Stomach (tissue), 9 donors: ENCODE results near the gene IPPK. TPM values are rescaled to one million over a fixed set of nuclear protein-coding genes. Genes with fewer than 3 reads are reported as not detected.

Experiments
- DNase-seq, 2 donors: peaks; one replicate each; pipeline versions ENCODE4 v3.0.0 to v3.0.0-alpha.2; 2013 to 2019
- H3K27ac ChIP-seq, 5 donors: fragments of 200-600 bp in 4 of 5; sonication (generic) in 4 of 5; one replicate each; pipeline ENCODE4 v1.5.1; 2013 to 2019; ENCODE audit warnings: mild to moderate bottlenecking in 1 of 5, moderate library complexity in 1 of 5
- H3K27me3 ChIP-seq, 3 donors: fragments of 200-600 bp; sonication (generic); one replicate each; pipeline ENCODE4 v1.5.1; 2017 to 2019; ENCODE audit warnings: mixed run types in 1 of 3
- H3K36me3 ChIP-seq, 4 donors: fragments of 200-600 bp; sonication (generic); 1 replicate in 3 of 4; 2 replicates in 1 of 4; pipeline ENCODE4 v1.5.1; 2016 to 2019
- H3K4me1 ChIP-seq, 4 donors: fragments of 200-600 bp; sonication (generic); one replicate each; pipeline ENCODE4 v1.5.1; 2016 to 2019
- H3K4me3 ChIP-seq, 4 donors: fragments of 200-600 bp; sonication (generic) in 3 of 4; one replicate each; pipeline ENCODE4 v1.5.1; 2016 to 2019; ENCODE audit warnings: mild to moderate bottlenecking in 1 of 4
- H3K9me3 ChIP-seq, 4 donors: fragments of 200-600 bp; sonication (generic); one replicate each; pipeline ENCODE4 v1.5.1; 2016 to 2019
- EP300 ChIP-seq: sonication (generic); formaldehyde crosslinking; IDR thresholded peaks from one replicate; pipeline ENCODE4 v1.6.1; 2017; ENCODE audit warnings: antibody characterized with exemption
- POLR2A ChIP-seq, 4 donors: fragments of 450-650 bp; IDR thresholded peaks; one replicate each; pipeline ENCODE4 v1.6.1; 2016; ENCODE audit warnings: antibody characterized with exemption in 4 of 4, control low read depth in 2 of 4, mild to moderate bottlenecking in 1 of 4, moderate library complexity in 1 of 4
- POLR2AphosphoS5 ChIP-seq, 3 donors: sonication (generic); formaldehyde crosslinking; IDR thresholded peaks; one replicate each; pipeline ENCODE4 v1.6.1; 2016; ENCODE audit warnings: antibody characterized with exemption in 3 of 3
- WGBS, 5 donors: extraction: QIAGEN DNeasy Blood & Tissue Kit in 3 of 5; methylation state at CpG; one replicate each; pipeline versions ENCODE4 v1.1.5 to v1.1.7; 2013 to 2018; 5-methylcytosine and 5-hydroxymethylcytosine counted together
- intact Hi-C: fragments of 100-400 bp; cut with DNase I; formaldehyde crosslinking; loops from one replicate; pipeline ENCODE4 v1.15.1; 2023; ENCODE audit warnings: low total_unique reads
- polyA plus RNA-seq, 3 donors: library from polyadenylated mRNA; stranded (reverse); fragments of 200-250 nt; gene quantifications; one replicate each; pipeline ENCODE4 v1.2.3, GENCODE V29; 2013
- total RNA-seq, 5 donors: library from RNA; depleted of rRNA; stranded (reverse); fragments of >200 nt; gene quantifications; one replicate each; pipeline versions ENCODE4 v1.1.0 to v1.2.3, GENCODE V29; 2014 to 2016
- TF ChIP-seq, protein P1 (sequence below), 7 experiments: fragments of 450-650 bp in 4 of 7; fragments of 200-600 bp in 3 of 7; sonication (generic) in 3 of 7; IDR thresholded peaks; one replicate each; pipeline ENCODE4 v1.5.1; 2016 to 2019; ENCODE audit warnings: antibody characterized with exemption in 7 of 7, control low read depth in 2 of 7, mild to moderate bottlenecking in 1 of 7
- donor health status: healthy with polysubstance abuse.
- donor health status: Bipolar disorder and iron deficiency.
- donor health status: healthy.

Gene IPPK
- total and polyA plus RNA-seq, 8 donors = 1.4 to 17.1 (median 10.9) TPM

GRCh38 chr9:92661743-92662142 is 8.2 kb downstream of the IPPK start:
- TF ChIP-seq POLR2A (IDR thresholded peaks at IDR 0.05) = no peak
- no peak for TF ChIP-seq POLR2AphosphoS5 (IDR thresholded peaks at IDR 0.05)
- TF ChIP-seq EP300 = no peak
- TF ChIP-seq, protein P1, sequence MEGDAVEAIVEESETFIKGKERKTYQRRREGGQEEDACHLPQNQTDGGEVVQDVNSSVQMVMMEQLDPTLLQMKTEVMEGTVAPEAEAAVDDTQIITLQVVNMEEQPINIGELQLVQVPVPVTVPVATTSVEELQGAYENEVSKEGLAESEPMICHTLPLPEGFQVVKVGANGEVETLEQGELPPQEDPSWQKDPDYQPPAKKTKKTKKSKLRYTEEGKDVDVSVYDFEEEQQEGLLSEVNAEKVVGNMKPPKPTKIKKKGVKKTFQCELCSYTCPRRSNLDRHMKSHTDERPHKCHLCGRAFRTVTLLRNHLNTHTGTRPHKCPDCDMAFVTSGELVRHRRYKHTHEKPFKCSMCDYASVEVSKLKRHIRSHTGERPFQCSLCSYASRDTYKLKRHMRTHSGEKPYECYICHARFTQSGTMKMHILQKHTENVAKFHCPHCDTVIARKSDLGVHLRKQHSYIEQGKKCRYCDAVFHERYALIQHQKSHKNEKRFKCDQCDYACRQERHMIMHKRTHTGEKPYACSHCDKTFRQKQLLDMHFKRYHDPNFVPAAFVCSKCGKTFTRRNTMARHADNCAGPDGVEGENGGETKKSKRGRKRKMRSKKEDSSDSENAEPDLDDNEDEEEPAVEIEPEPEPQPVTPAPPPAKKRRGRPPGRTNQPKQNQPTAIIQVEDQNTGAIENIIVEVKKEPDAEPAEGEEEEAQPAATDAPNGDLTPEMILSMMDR (IDR thresholded peaks at IDR 0.05) = no peak
- WGBS, 5 donors = 93 to 95% (median 94%) methylated on average over 4 of the region's 4 CpGs
- Histone ChIP-seq H3K9me3 (no peaks in the 10 kb centered on the region), H3K27ac (no peak overlapping the region), H3K27me3 (no peaks in the 10 kb centered on the region), H3K4me3 (no peak overlapping the region), H3K36me3 (peaks cover 4 to 46% (median 33%) of the 10 kb centered on the region in 4 donors), H3K4me1 (peaks cover 0 to 22% (median 11%) of the 10 kb centered on the region in 4 donors)
- DNase-seq = no peak
- intact Hi-C loops = no loop called here

- 75 to 89% (median 84%) methylated on average over 5 of the region's 5 CpGs for WGBS, 5 donors
- Histone ChIP-seq H3K9me3 (no peaks in the 10 kb centered on the region), H3K4me1 (peaks cover 0 to 16% (median 8%) of the 10 kb centered on the region in 4 donors), H3K27ac (no peak overlapping the region), H3K4me3 (no peak overlapping the region), H3K36me3 (peaks cover 4 to 47% (median 34%) of the 10 kb centered on the region in 4 donors), H3K27me3 (no peaks in the 10 kb centered on the region)
- intact Hi-C loops = no loop called here
- TF ChIP-seq EP300 (no peak), POLR2AphosphoS5 (IDR thresholded peaks at IDR 0.05) (no peak), POLR2A (IDR thresholded peaks at IDR 0.05) (no peak)
- TF ChIP-seq, protein P1 (IDR thresholded peaks at IDR 0.05) = no peak
- no peak for DNase-seq
Measured at GRCh38 chr9:92661127-92661526, 8.8 kb downstream of the IPPK start.

- 80 to 92% (median 85%) methylated on average over 4 of the region's 4 CpGs for whole genome bisulfite sequencing, 5 donors
- no peak for DNase-seq
- no peaks in the 10 kb centered on the region for H3K27me3 ChIP-seq
- intact Hi-C loops = no loop called here
- peaks cover 0 to 11% (median 5%) of the 10 kb centered on the region in 4 donors for H3K4me1 ChIP-seq
- no peak for TF ChIP-seq EP300
- TF ChIP-seq, protein P1 (IDR thresholded peaks at IDR 0.05) = no peak
- no peak for TF ChIP-seq POLR2A (IDR thresholded peaks at IDR 0.05)
- TF ChIP-seq POLR2AphosphoS5 (IDR thresholded peaks at IDR 0.05) = no peak
- H3K27ac ChIP-seq = no peak overlapping the region
- H3K9me3 ChIP-seq = no peaks in the 10 kb centered on the region
- H3K36me3 ChIP-seq = peaks cover 4 to 52% (median 42%) of the 10 kb centered on the region in 4 donors
- H3K4me3 ChIP-seq = no peak overlapping the region
Measured at GRCh38 chr9:92660266-92660665, 9.7 kb downstream of the IPPK start.

- H3K36me3 ChIP-seq = peaks cover 5 to 59% (median 48%) of the 10 kb centered on the region in 4 donors
- H3K27me3 ChIP-seq = no peaks in the 10 kb centered on the region
- H3K4me1 ChIP-seq = peaks cover 0 to 11% (median 2%) of the 10 kb centered on the region in 4 donors
- no peak for DNase-seq
- WGBS, 5 donors = 85 to 93% (median 89%) methylated on average over 9 to 10 of the region's 10 CpGs
- H3K27ac ChIP-seq = no peak overlapping the region
- no peaks in the 10 kb centered on the region for H3K9me3 ChIP-seq
- no peak overlapping the region for H3K4me3 ChIP-seq
- intact Hi-C loops = no loop called here
- TF ChIP-seq, protein P1 (IDR thresholded peaks at IDR 0.05) = no peak
- no peak for TF ChIP-seq POLR2AphosphoS5 (IDR thresholded peaks at IDR 0.05)
- no peak for TF ChIP-seq EP300
- no peak for TF ChIP-seq POLR2A (IDR thresholded peaks at IDR 0.05)
Measured at GRCh38 chr9:92659601-92660000, 10.3 kb downstream of the IPPK start.
